PC-9 (cell line): ENCODE measurements around the gene PCGF3.

Experiments
- EZH2 ChIP-seq: fragments of 200-600 bp; sonication (generic); IDR thresholded peaks from 2 replicates; pipeline ENCODE4 v1.8.0; 2017; ENCODE audit warnings: antibody characterized with exemption, low read depth
- TF ChIP-seq, protein P1 (sequence below): fragments of 200-600 bp; sonication (generic); conservative IDR thresholded peaks from 2 replicates; pipeline ENCODE4 v1.6.1; 2017; ENCODE audit warnings: mixed run types, antibody characterized with exemption, mild to moderate bottlenecking, moderate library complexity

DNA sequence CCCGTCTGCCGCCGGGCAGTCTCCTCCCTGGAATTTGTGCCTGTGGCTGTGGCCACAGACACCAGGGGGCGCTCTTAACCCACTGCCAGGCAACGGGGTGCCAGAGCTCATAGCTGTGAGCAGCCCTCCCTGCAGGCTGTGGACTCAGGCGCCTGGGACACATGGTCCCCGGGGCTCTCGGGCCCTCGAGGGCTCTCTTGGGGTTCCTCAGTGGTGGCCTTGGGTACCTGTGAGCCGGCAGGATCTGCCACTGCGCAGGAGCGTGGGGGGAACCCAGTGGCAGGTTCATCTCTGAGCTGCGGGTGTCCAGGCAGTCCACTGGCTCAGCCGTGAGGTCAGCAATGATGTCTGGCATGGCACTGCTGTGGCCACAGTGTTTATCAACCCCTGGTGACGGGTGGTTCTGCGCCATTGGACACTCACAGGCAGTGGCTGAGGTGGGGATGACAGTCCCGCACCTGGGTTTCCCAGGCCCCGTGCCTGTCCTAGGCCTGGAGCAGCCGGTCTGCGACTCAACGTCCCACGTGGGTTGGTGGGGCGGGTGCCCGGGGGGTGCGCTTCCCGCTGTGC is 37.2 kb downstream of the PCGF3 start:
- TF ChIP-seq, protein P1, sequence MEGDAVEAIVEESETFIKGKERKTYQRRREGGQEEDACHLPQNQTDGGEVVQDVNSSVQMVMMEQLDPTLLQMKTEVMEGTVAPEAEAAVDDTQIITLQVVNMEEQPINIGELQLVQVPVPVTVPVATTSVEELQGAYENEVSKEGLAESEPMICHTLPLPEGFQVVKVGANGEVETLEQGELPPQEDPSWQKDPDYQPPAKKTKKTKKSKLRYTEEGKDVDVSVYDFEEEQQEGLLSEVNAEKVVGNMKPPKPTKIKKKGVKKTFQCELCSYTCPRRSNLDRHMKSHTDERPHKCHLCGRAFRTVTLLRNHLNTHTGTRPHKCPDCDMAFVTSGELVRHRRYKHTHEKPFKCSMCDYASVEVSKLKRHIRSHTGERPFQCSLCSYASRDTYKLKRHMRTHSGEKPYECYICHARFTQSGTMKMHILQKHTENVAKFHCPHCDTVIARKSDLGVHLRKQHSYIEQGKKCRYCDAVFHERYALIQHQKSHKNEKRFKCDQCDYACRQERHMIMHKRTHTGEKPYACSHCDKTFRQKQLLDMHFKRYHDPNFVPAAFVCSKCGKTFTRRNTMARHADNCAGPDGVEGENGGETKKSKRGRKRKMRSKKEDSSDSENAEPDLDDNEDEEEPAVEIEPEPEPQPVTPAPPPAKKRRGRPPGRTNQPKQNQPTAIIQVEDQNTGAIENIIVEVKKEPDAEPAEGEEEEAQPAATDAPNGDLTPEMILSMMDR, result peak; percentile 96
- no peak for TF ChIP-seq EZH2
